ENCODE data around the gene TOE1. TPM values are rescaled to one million over a fixed set of nuclear protein-coding genes. Genes with fewer than 3 reads are reported as not detected.

The TOE1 gene
- total and polyA plus RNA-seq, 9 donors: 6.7 to 16.3 (median 10.7) TPM

- intact Hi-C loops (cut with DNase I): no loop called here
- H3K4me1 ChIP-seq (ENCODE audit: insufficient read depth): peaks cover 3% of the 10 kb centered on the region
- WGBS, 3 donors: 93 to 96% (median 93%) methylated on average over 10 of the region's 10 CpGs
- no peak overlapping the region for H3K27ac ChIP-seq
- H3K27me3 ChIP-seq: no peaks in the 10 kb centered on the region
- no peak for DNase-seq
- no peak overlapping the region for H3K4me3 ChIP-seq
- no peaks in the 10 kb centered on the region for H3K36me3 ChIP-seq
- TF ChIP-seq CTCF (IDR thresholded peaks at IDR 0.05): no peak
- no peak for TF ChIP-seq EP300 (IDR thresholded peaks at IDR 0.05)
- TF ChIP-seq POLR2A (IDR thresholded peaks at IDR 0.05): no peak
- H3K9me3 ChIP-seq: no peaks in the 10 kb centered on the region
Observed at GRCh38 chr1:45332346-45332720, 7.6 kb upstream of the TOE1 start.

GRCh38 chr1:45334308-45335245, 5.4 kb upstream of the TOE1 start:
- Histone ChIP-seq H3K4me3 (no peak overlapping the region), H3K4me1 (ENCODE audit: insufficient read depth) (no peaks in the 10 kb centered on the region), H3K27me3 (no peaks in the 10 kb centered on the region), H3K27ac (no peak overlapping the region), H3K9me3 (no peaks in the 10 kb centered on the region), H3K36me3 (no peaks in the 10 kb centered on the region)
- DNase-seq: no peak
- intact Hi-C loops (cut with DNase I): no loop called here
- TF ChIP-seq POLR2A (IDR thresholded peaks at IDR 0.05) (no peak), EP300 (IDR thresholded peaks at IDR 0.05) (no peak), CTCF (IDR thresholded peaks at IDR 0.05) (no peak)
- WGBS, 3 donors: 60 to 62% (median 61%) methylated on average over 9 of the region's 9 CpGs

GRCh38 chr1:45335855-45336324, 4.1 kb upstream of the TOE1 start:
- 84 to 87% (median 86%) methylated on average over 4 of the region's 4 CpGs for WGBS, 3 donors
- H3K27me3 ChIP-seq: no peaks in the 10 kb centered on the region
- TF ChIP-seq POLR2A (IDR thresholded peaks at IDR 0.05) (no peak), EP300 (IDR thresholded peaks at IDR 0.05) (no peak), CTCF (IDR thresholded peaks at IDR 0.05) (no peak)
- no peak overlapping the region for H3K27ac ChIP-seq
- no peaks in the 10 kb centered on the region for H3K9me3 ChIP-seq
- no peak for DNase-seq
- intact Hi-C loops (cut with DNase I): no loop called here
- no peak overlapping the region for H3K4me3 ChIP-seq
- H3K4me1 ChIP-seq (ENCODE audit: insufficient read depth): peaks cover 2% of the 10 kb centered on the region
- no peaks in the 10 kb centered on the region for H3K36me3 ChIP-seq

- peaks cover 7% of the 10 kb centered on the region for H3K4me1 ChIP-seq (ENCODE audit: insufficient read depth)
- 84 to 91% (median 91%) methylated on average over 3 of the region's 3 CpGs for WGBS, 3 donors
- DNase-seq: no peak
- H3K36me3 ChIP-seq: no peaks in the 10 kb centered on the region
- no peaks in the 10 kb centered on the region for H3K9me3 ChIP-seq
- no peak for TF ChIP-seq CTCF (IDR thresholded peaks at IDR 0.05)
- TF ChIP-seq POLR2A (IDR thresholded peaks at IDR 0.05): no peak
- no peak for TF ChIP-seq EP300 (IDR thresholded peaks at IDR 0.05)
- no peaks in the 10 kb centered on the region for H3K27me3 ChIP-seq
- H3K27ac ChIP-seq: no peak overlapping the region
- H3K4me3 ChIP-seq: no peak overlapping the region
- intact Hi-C loops (cut with DNase I): no loop called here
Observed at GRCh38 chr1:45337630-45338325, 2.2 kb upstream of the TOE1 start.
